ENCODE data around the gene MARCHF3.

DNA sequence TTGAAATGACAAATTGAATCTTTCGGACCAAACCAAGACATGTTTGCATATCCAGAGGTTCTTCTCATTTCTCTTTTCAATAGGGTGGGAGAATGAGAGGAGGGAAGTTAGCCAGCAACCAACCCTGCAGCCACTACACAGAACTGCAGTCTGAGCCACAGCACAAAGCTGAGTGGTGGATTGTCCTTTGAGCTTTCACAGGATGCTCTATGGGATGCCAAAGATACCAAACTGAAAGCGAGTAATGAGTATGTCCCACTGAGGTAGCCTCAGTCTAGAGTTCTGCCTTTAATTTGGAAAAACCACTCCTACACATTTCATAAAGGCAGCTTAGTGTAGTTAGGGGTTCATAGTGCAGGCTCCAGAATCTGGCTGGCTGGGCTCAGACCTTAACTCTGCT, 114.9 kb downstream of the MARCHF3 start:
- TF ChIP-seq, protein P1, sequence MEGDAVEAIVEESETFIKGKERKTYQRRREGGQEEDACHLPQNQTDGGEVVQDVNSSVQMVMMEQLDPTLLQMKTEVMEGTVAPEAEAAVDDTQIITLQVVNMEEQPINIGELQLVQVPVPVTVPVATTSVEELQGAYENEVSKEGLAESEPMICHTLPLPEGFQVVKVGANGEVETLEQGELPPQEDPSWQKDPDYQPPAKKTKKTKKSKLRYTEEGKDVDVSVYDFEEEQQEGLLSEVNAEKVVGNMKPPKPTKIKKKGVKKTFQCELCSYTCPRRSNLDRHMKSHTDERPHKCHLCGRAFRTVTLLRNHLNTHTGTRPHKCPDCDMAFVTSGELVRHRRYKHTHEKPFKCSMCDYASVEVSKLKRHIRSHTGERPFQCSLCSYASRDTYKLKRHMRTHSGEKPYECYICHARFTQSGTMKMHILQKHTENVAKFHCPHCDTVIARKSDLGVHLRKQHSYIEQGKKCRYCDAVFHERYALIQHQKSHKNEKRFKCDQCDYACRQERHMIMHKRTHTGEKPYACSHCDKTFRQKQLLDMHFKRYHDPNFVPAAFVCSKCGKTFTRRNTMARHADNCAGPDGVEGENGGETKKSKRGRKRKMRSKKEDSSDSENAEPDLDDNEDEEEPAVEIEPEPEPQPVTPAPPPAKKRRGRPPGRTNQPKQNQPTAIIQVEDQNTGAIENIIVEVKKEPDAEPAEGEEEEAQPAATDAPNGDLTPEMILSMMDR (IDR thresholded peaks at IDR 0.05): no peak
- TF ChIP-seq POLR2A (IDR thresholded peaks at IDR 0.05): no peak
